SU-DHL-6 (cell line): ENCODE data around the gene CELSR3.

Experiments
- H2AFZ ChIP-seq: fragments of 200-600 bp; sonication (generic); 2 replicates; pipeline ENCODE4 v1.6.1; 2014; ENCODE audit warnings: low read depth, mild to moderate bottlenecking, moderate library complexity, mixed read lengths, antibody characterized with exemption, low read length; ENCODE audit not compliant: severe bottlenecking
- H3F3A ChIP-seq: fragments of 200-600 bp; shearing (Covaris generic); 2 replicates; pipeline ENCODE4 v1.6.0; 2016; ENCODE audit warnings: antibody characterized with exemption, mild to moderate bottlenecking; ENCODE audit not compliant: insufficient read depth
- H3K27ac ChIP-seq: fragments of 200-600 bp; sonication (generic); 2 replicates; pipeline ENCODE4 v1.5.1; 2016; ENCODE audit warnings: low read depth, mild to moderate bottlenecking, low read length, moderate library complexity, mixed read lengths
- H3K27me3 ChIP-seq: fragments of 200-600 bp; sonication (generic), shearing (Covaris generic); 2 replicates; pipeline ENCODE4 v1.6.0; 2014; ENCODE audit warnings: mild to moderate bottlenecking, low read length
- H3K36me3 ChIP-seq: fragments of 200-600 bp; sonication (generic); 2 replicates; pipeline ENCODE4 v1.6.1; 2014; ENCODE audit warnings: mild to moderate bottlenecking, low read length, mixed read lengths
- H3K4me2 ChIP-seq: fragments of 300-600, 200-600 bp; shearing (Covaris generic), sonication (generic); 2 replicates; pipeline ENCODE4 v1.6.0; 2014; ENCODE audit warnings: low read length, low read depth, mild to moderate bottlenecking; ENCODE audit not compliant: poor library complexity, severe bottlenecking
- H3K4me3 ChIP-seq: fragments of 200-600 bp; sonication (generic); 2 replicates; pipeline ENCODE4 v1.5.1; 2014; ENCODE audit warnings: antibody characterized with exemption, low read length, mild to moderate bottlenecking, mixed read lengths; ENCODE audit not compliant: insufficient read depth, poor library complexity, severe bottlenecking
- H3K79me2 ChIP-seq: fragments of 200-600 bp; sonication (generic); 2 replicates; pipeline ENCODE4 v1.6.1; 2014; ENCODE audit warnings: mild to moderate bottlenecking, low read length, moderate library complexity; ENCODE audit not compliant: insufficient read depth
- H3K9ac ChIP-seq: fragments of 200-600 bp; sonication (generic); 2 replicates; pipeline ENCODE4 v1.7.0; 2014; ENCODE audit warnings: mild to moderate bottlenecking, low read length
- H3K9me2 ChIP-seq: fragments of 200-600 bp; sonication (generic); replicated peaks from 2 replicates; pipeline ENCODE4 v1.6.1; 2014; ENCODE audit warnings: low read length; ENCODE audit not compliant: insufficient read depth
- H3K9me3 ChIP-seq: fragments of 200-600 bp; sonication (generic); 2 replicates; pipeline ENCODE4 v1.6.1; 2014; ENCODE audit warnings: low read length, mixed read lengths; ENCODE audit not compliant: insufficient read depth
- H4K20me1 ChIP-seq: fragments of 200-600 bp; sonication (generic); 2 replicates; pipeline ENCODE4 v1.6.1; 2014; ENCODE audit warnings: low read depth, mild to moderate bottlenecking, antibody characterized with exemption, low read length, moderate library complexity, mixed read lengths
- CTCF ChIP-seq: fragments of 200-600 bp; sonication (generic); IDR thresholded peaks from one replicate; pipeline ENCODE4 v1.5.1; 2017; ENCODE audit warnings: antibody characterized with exemption, mild to moderate bottlenecking, low read length, moderate library complexity; ENCODE audit not compliant: insufficient read depth, poor library complexity, severe bottlenecking
- EZH2phosphoT487 ChIP-seq: fragments of 200-600 bp; sonication (generic), shearing (Covaris generic); conservative IDR thresholded peaks from 2 replicates; pipeline ENCODE4 v1.6.1; 2018; ENCODE audit warnings: mild to moderate bottlenecking, antibody characterized with exemption, low read length, moderate library complexity, mixed read lengths

CELSR3 gene

GRCh38 chr3:48591436-48591835 is 71.2 kb downstream of the CELSR3 start:
- no peaks in the 10 kb centered on the region for H4K20me1 ChIP-seq
- no peak overlapping the region for H3K4me3 ChIP-seq
- no peak overlapping the region for H3K9ac ChIP-seq
- no peak overlapping the region for H3K4me2 ChIP-seq
- H3K9me2 ChIP-seq, result no peaks in the 10 kb centered on the region
- H3K79me2 ChIP-seq, result no peaks in the 10 kb centered on the region
- no peaks in the 10 kb centered on the region for H3F3A ChIP-seq
- H2AFZ ChIP-seq, result no peak overlapping the region
- TF ChIP-seq EZH2phosphoT487, result no peak
- no peak for TF ChIP-seq CTCF
- no peaks in the 10 kb centered on the region for H3K36me3 ChIP-seq
- no peaks in the 10 kb centered on the region for H3K27me3 ChIP-seq
- H3K27ac ChIP-seq, result no peak overlapping the region
- H3K9me3 ChIP-seq, result no peaks in the 10 kb centered on the region

GRCh38 chr3:48588230-48588629 is 74.5 kb downstream of the CELSR3 start:
- Histone ChIP-seq H3K9me2 (no peaks in the 10 kb centered on the region), H3K9ac (no peak overlapping the region), H3K4me2 (no peak overlapping the region), H4K20me1 (no peaks in the 10 kb centered on the region), H2AFZ (no peak overlapping the region), H3K79me2 (no peaks in the 10 kb centered on the region), H3F3A (no peaks in the 10 kb centered on the region), H3K27ac (no peak overlapping the region), H3K36me3 (no peaks in the 10 kb centered on the region), H3K9me3 (no peaks in the 10 kb centered on the region), H3K27me3 (no peaks in the 10 kb centered on the region), H3K4me3 (no peak overlapping the region)
- no peak for TF ChIP-seq CTCF
- TF ChIP-seq EZH2phosphoT487, result no peak

GRCh38 chr3:48587686-48588085 is 75.0 kb downstream of the CELSR3 start:
- no peak overlapping the region for H3K27ac ChIP-seq
- no peak overlapping the region for H2AFZ ChIP-seq
- H3K27me3 ChIP-seq, result no peaks in the 10 kb centered on the region
- no peaks in the 10 kb centered on the region for H3K9me2 ChIP-seq
- no peaks in the 10 kb centered on the region for H3F3A ChIP-seq
- no peak overlapping the region for H3K4me3 ChIP-seq
- no peaks in the 10 kb centered on the region for H4K20me1 ChIP-seq
- TF ChIP-seq CTCF (no peak), EZH2phosphoT487 (no peak)
- H3K4me2 ChIP-seq, result no peak overlapping the region
- no peaks in the 10 kb centered on the region for H3K9me3 ChIP-seq
- H3K9ac ChIP-seq, result no peak overlapping the region
- H3K36me3 ChIP-seq, result no peaks in the 10 kb centered on the region
- H3K79me2 ChIP-seq, result no peaks in the 10 kb centered on the region
